ENCODE results near the gene NBEAL2.

NBEAL2 gene

GRCh38 chr3:47002171-47003055, 22.9 kb downstream of the NBEAL2 start:
- no peak for DNase-seq (ENCODE audit: extremely low read depth, low read depth)
- no peak for TF ChIP-seq CTCF (IDR thresholded peaks at IDR 0.05; ENCODE audit: low read depth, low read length)

GRCh38 chr3:47003056-47003410, 23.6 kb downstream of the NBEAL2 start:
- no peak for DNase-seq (ENCODE audit: extremely low read depth, low read depth)
- no peak for TF ChIP-seq CTCF (IDR thresholded peaks at IDR 0.05; ENCODE audit: low read depth, low read length)

GRCh38 chr3:47003461-47004368, 24.2 kb downstream of the NBEAL2 start:
- DNase-seq (ENCODE audit: extremely low read depth, low read depth): no peak
- no peak for TF ChIP-seq CTCF (IDR thresholded peaks at IDR 0.05; ENCODE audit: low read depth, low read length)

GRCh38 chr3:47004369-47005211, 25.1 kb downstream of the NBEAL2 start:
- TF ChIP-seq CTCF (IDR thresholded peaks at IDR 0.05; ENCODE audit: low read depth, low read length): no peak
- no peak for DNase-seq (ENCODE audit: extremely low read depth, low read depth)

- no peak for TF ChIP-seq CTCF (IDR thresholded peaks at IDR 0.05; ENCODE audit: low read depth, low read length)
- DNase-seq (ENCODE audit: extremely low read depth, low read depth): no peak
Measured at GRCh38 chr3:47005212-47006144, 26.0 kb downstream of the NBEAL2 start.

GRCh38 chr3:47006145-47006651, 26.7 kb downstream of the NBEAL2 start:
- no peak for DNase-seq (ENCODE audit: extremely low read depth, low read depth)
- no peak for TF ChIP-seq CTCF (IDR thresholded peaks at IDR 0.05; ENCODE audit: low read depth, low read length)
